K562 (cell line): ENCODE results near the gene SPOCK2. TPM values are rescaled to one million over a fixed set of nuclear protein-coding genes. Genes with fewer than 3 reads are reported as not detected.

Source experiments
- ATAC-seq: fragments of 200-7000 bp; cut with Tn5 transposase; 3 replicates; pipeline ENCODE4 v1.9.1; 2020; ENCODE audit warnings: moderate library complexity
- BruUV-seq: library from RNA; stranded (reverse); fragments of 400-500 nt; replicated peaks from 2 replicates; lab custom pipeline; 2021; lab: Mats Ljungman, UMichigan
- CTCF ChIA-PET: fragments of 300-600 bp; formaldehyde crosslinking; extraction: SDS; loops from one replicate; lab custom pipeline; 2021; ENCODE audit warnings: low intra/inter-chr PET ratio; lab: Yijun Ruan, JAX
- POLR2A ChIA-PET: fragments of 300-600, 350-650 bp; sonication (Branson Sonifier 250); formaldehyde crosslinking; extraction: SDS; loops from one replicate; lab custom pipeline; 2021; ENCODE audit warnings: antibody characterized with exemption, inconsistent platforms; lab: Yijun Ruan, JAX
- DNase-seq, 4 experiments: peaks; one replicate each; pipeline versions ENCODE4 v3.0.0 to v3.0.0-alpha.2; 2011 to 2018; ENCODE audit warnings: low spot score in 3 of 4, mixed read lengths in 3 of 4; ENCODE audit errors: extremely low read depth in 1 of 4
- FAIRE-seq: peaks from 2 replicates; lab custom pipeline; 2011; peaks lifted over from hg19 to GRCh38; lab: Jason Lieb, UNC
- H2AFZ ChIP-seq: 2 replicates; pipeline ENCODE4 v1.6.0; 2011; ENCODE audit warnings: low read depth, low read length, control low read depth, inconsistent platforms
- H3K27ac ChIP-seq: fragments of 200-600 bp; 3 replicates; pipeline ENCODE4 v1.8.0; 2011; ENCODE audit warnings: low read depth, mild to moderate bottlenecking, control low read depth, inconsistent platforms, low read length, moderate library complexity, mixed read lengths; ENCODE audit errors: extremely low read depth
- H3K27me3 ChIP-seq, 2 experiments: fragments of 300-600 bp in 1 of 2; 2 replicates in 1 of 2; 3 replicates in 1 of 2; pipeline versions ENCODE4 v1.6.0 to v1.8.0; 2011; ENCODE audit warnings: inconsistent platforms in 2 of 2, low read length in 2 of 2, mild to moderate bottlenecking in 1 of 2, mixed read lengths in 1 of 2, moderate library complexity in 1 of 2; ENCODE audit not compliant: control insufficient read depth in 2 of 2, insufficient read depth in 2 of 2
- H3K36me3 ChIP-seq: fragments of 300-600 bp; 3 replicates; pipeline ENCODE4 v1.8.0; 2011; ENCODE audit warnings: mild to moderate bottlenecking, low read length, inconsistent platforms; ENCODE audit not compliant: control insufficient read depth, insufficient read depth
- H3K4me1 ChIP-seq, 2 experiments: fragments of 200-600 bp in 1 of 2; replicated peaks in 1 of 2; 2 replicates in 1 of 2; 3 replicates in 1 of 2; pipeline versions ENCODE4 v1.5.1 to v1.8.0; 2011; ENCODE audit warnings: inconsistent platforms in 2 of 2, low read length in 2 of 2, mild to moderate bottlenecking in 1 of 2, mixed read lengths in 1 of 2, moderate library complexity in 1 of 2; ENCODE audit not compliant: control insufficient read depth in 2 of 2, insufficient read depth in 2 of 2
- H3K4me2 ChIP-seq: 2 replicates; pipeline ENCODE4 v1.6.1; 2011; ENCODE audit warnings: low read length, control low read depth, inconsistent platforms, mixed read lengths; ENCODE audit not compliant: insufficient read depth
- H3K4me3 ChIP-seq: fragments of 200-600 bp; sonication (generic), shearing (Covaris generic); 2 replicates; pipeline ENCODE4 v1.5.1; 2016; ENCODE audit warnings: control low read depth, inconsistent platforms
- H3K79me2 ChIP-seq: fragments of 200-600 bp; 3 replicates; pipeline ENCODE4 v1.8.0; 2011; ENCODE audit warnings: low read length, inconsistent platforms; ENCODE audit not compliant: control insufficient read depth, insufficient read depth
- H3K9ac ChIP-seq, 2 experiments: 2 replicates each; pipeline versions ENCODE4 v1.6.0 to v1.6.1; 2011; ENCODE audit warnings: low read depth in 2 of 2, low read length in 2 of 2, control low read depth in 1 of 2, inconsistent platforms in 1 of 2, mild to moderate bottlenecking in 1 of 2, mixed read lengths in 1 of 2; ENCODE audit not compliant: insufficient read depth in 1 of 2
- H3K9me1 ChIP-seq: one replicate; pipeline ENCODE4 v1.6.0; 2011; ENCODE audit warnings: inconsistent platforms, mild to moderate bottlenecking, low read length, moderate library complexity; ENCODE audit not compliant: control insufficient read depth, insufficient read depth
- H3K9me3 ChIP-seq: replicated peaks from 2 replicates; pipeline ENCODE4 v1.5.1; 2011; ENCODE audit warnings: low read depth, low read length, inconsistent platforms; ENCODE audit not compliant: control insufficient read depth, insufficient read depth
- H4K20me1 ChIP-seq: replicated peaks from 2 replicates; pipeline ENCODE4 v1.6.1; 2011; ENCODE audit warnings: low read length, inconsistent platforms, mixed read lengths; ENCODE audit not compliant: control insufficient read depth, insufficient read depth
- BRD9 ChIP-seq: fragments of 450-650 bp; IDR thresholded peaks from 2 replicates; pipeline ENCODE4 v1.6.1; 2018; ENCODE audit warnings: low read depth; ENCODE audit not compliant: partially characterized antibody
- KLF10 ChIP-seq: fragments of 250-450 bp; sonication (Bioruptor Pico); IDR thresholded peaks from 2 replicates; pipeline ENCODE4 v1.6.1; 2021; ENCODE audit warnings: matching md5 sums
- NR2C1 ChIP-seq, 2 experiments: fragments of 450-650 bp; IDR thresholded peaks; 2 replicates each; pipeline ENCODE4 v1.6.1; 2017; ENCODE audit warnings: mild to moderate bottlenecking in 2 of 2, antibody characterized with exemption in 1 of 2, inconsistent platforms in 1 of 2, missing compliant biosample characterization in 1 of 2, missing genetic modification characterization in 1 of 2
- RAD21 ChIP-seq, 2 experiments: fragments of 250-450 bp in 1 of 2; fragments of 450-650 bp in 1 of 2; sonication (Bioruptor Pico) in 1 of 2; formaldehyde crosslinking in 1 of 2; IDR thresholded peaks in 1 of 2; conservative IDR thresholded peaks in 1 of 2; 2 replicates each; pipeline versions ENCODE4 v1.4.0 to v1.8.0; 2020 to 2022; ENCODE audit warnings: mild to moderate bottlenecking in 2 of 2, moderate library complexity in 1 of 2
- SIN3B ChIP-seq: fragments of 450-650 bp; IDR thresholded peaks from 2 replicates; pipeline ENCODE4 v1.6.1; 2017; ENCODE audit warnings: low read depth, mild to moderate bottlenecking, moderate library complexity
- TSC22D4 ChIP-seq: fragments of 450-650 bp; IDR thresholded peaks from 2 replicates; pipeline ENCODE4 v1.6.1; 2016; ENCODE audit warnings: missing genetic modification characterization, missing biosample characterization, control low read depth
- ZNF639 ChIP-seq, 2 experiments: fragments of 200-800 bp in 1 of 2; sonication (Bioruptor generic) in 1 of 2; sonication (generic) in 1 of 2; formaldehyde crosslinking in 1 of 2; IDR thresholded peaks in 1 of 2; conservative IDR thresholded peaks in 1 of 2; 2 replicates each; pipeline versions ENCODE4 v1.5.0 to v1.6.1; 2016 to 2020; ENCODE audit warnings: missing compliant biosample characterization in 1 of 2, missing genetic modification characterization in 1 of 2, missing genetic modification reagents in 1 of 2
- WGBS: fragments of 100-300 bp; shearing (Covaris generic); methylation state at CpG from one replicate; pipeline ENCODE4 v1.1.6; 2016; ENCODE audit warnings: low coverage, mixed read lengths; ENCODE audit not compliant: insufficient coverage; ENCODE audit errors: missing lambda C conversion rate; 5-methylcytosine and 5-hydroxymethylcytosine counted together
- in situ Hi-C: fragments of 300-500 bp; cut with MboI; formaldehyde crosslinking; loops from 4 replicates; pipeline ENCODE4 v1.15.0; 2018; ENCODE audit warnings: inconsistent platforms, mixed read lengths
- intact Hi-C: fragments of 100-400 bp; cut with micrococcal nuclease; formaldehyde crosslinking; loops from 2 replicates; pipeline ENCODE4 v1.14.2; 2022
- polyA plus RNA-seq, 8 experiments: library from polyadenylated mRNA; depleted of rRNA in 4 of 8; stranded (reverse) in 5 of 8; unstranded in 3 of 8; fragments of >200 nt; fragmentation: Nextera tagmentation in 2 of 8; fragmentation: Illumina TruSeq in 1 of 8; extraction: Ambion mirVana in 2 of 8; extraction: Trizol in 1 of 8; gene quantifications; 2 replicates each; pipeline versions ENCODE4 v1.2.1 to v1.2.3, GENCODE V29; 2011 to 2014; ENCODE audit warnings: inconsistent platforms in 1 of 8, missing spikeins in 1 of 8
- total RNA-seq, 7 experiments: library from RNA; depleted of rRNA in 6 of 7; stranded (reverse); fragments of >200 nt in 6 of 7; fragmentation: Illumina TruSeq in 2 of 7; extraction: Trizol in 2 of 7; gene quantifications; 2 replicates each; pipeline versions ENCODE4 v1.2.1 to v1.2.3, GENCODE V29; 2011 to 2021; ENCODE audit warnings: low replicate concordance in 1 of 7
- TF ChIP-seq, protein P1 (sequence below): fragments of 450-650 bp; formaldehyde crosslinking; IDR thresholded peaks from 2 replicates; pipeline ENCODE4 v1.4.0; 2022; ENCODE audit warnings: missing genetic modification characterization

Gene SPOCK2
- total and polyA plus RNA-seq, 9 of the 15 experiments (the other 6 are each of a cell fraction or from before 2014, with no cell fraction given), result 0.04 to 0.86 (median 0.11) TPM; not detected in 2

DNA sequence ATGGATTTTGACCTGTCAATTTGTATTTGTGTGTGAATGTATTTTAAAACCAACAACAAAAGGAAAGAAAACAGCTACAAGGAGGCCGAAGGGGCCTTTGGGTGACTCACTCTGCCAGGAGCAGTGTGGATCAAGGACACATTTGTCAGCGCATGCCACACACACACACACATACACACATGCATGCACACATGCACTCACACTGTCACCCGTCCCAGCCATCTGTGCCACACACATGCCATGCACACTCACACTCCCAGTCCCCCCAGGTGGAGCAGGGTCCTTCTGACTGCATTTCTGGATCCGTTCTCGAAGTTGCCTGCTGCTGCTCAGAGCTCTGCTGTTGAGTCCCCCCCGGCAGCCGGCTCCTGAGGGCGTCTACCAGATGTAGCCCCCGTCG, 26.0 kb downstream of the SPOCK2 start:
- Histone ChIP-seq H3K36me3 (no peaks in the 10 kb centered on the region), H3K9me3 (no peaks in the 10 kb centered on the region), H3K4me2 (no peak overlapping the region), H3K79me2 (no peaks in the 10 kb centered on the region), H3K4me1 (peaks cover 3 to 29% of the 10 kb centered on the region in 2 experiments; a peak in 3 of 5 replicates), H2AFZ (no peak overlapping the region), H3K9ac (no peak overlapping the region), H3K27me3 (peaks cover 5 to 22% of the 10 kb centered on the region in 2 experiments; a peak in 3 of 5 replicates), H3K27ac (no peak overlapping the region), H4K20me1 (no peaks in the 10 kb centered on the region), H3K4me3 (no peak overlapping the region), H3K9me1 (no peaks in the 10 kb centered on the region)
- in situ Hi-C loops, result loop anchor here (10.0 kb wide), 1 partner anchor 272 kb away; no protein-coding TSS in a partner anchor
- ChIA-PET CTCF (no interaction called here), POLR2A (interaction anchor here (0.6 to 2.0 kb wide), 4 partner anchors 211 to 259 kb away, joined by 3 to 6 read pairs (median 4); partner anchors contain the start of gene DDIT4)
- no peak for FAIRE-seq
- WGBS, result 28% methylated on average over 10 of the region's 10 CpGs
- DNase-seq, result no peak
- no TSS peak for BruUV-seq
- ATAC-seq, result no peak
- intact Hi-C loops, result loop anchor here (5.0 kb wide), 1 partner anchor 265 kb away; no protein-coding TSS in a partner anchor
- TF ChIP-seq KLF10 (no peak), SIN3B (no peak), NR2C1 (IDR thresholded peaks at IDR 0.05) (no peak), NR2C1 (tag; IDR thresholded peaks at IDR 0.05) (no peak), RAD21 (CRISPR knock-in tag; conservative IDR thresholded peaks at IDR 0.05 in 1 of 2, IDR thresholded peaks at IDR 0.05 in 1 of 2) (no peak), BRD9 (no peak), TSC22D4 (tag) (no peak), ZNF639 (CRISPR knock-in tag; conservative IDR thresholded peaks at IDR 0.05 in 1 of 2, IDR thresholded peaks at IDR 0.05 in 1 of 2) (no peak)
- TF ChIP-seq, protein P1, sequence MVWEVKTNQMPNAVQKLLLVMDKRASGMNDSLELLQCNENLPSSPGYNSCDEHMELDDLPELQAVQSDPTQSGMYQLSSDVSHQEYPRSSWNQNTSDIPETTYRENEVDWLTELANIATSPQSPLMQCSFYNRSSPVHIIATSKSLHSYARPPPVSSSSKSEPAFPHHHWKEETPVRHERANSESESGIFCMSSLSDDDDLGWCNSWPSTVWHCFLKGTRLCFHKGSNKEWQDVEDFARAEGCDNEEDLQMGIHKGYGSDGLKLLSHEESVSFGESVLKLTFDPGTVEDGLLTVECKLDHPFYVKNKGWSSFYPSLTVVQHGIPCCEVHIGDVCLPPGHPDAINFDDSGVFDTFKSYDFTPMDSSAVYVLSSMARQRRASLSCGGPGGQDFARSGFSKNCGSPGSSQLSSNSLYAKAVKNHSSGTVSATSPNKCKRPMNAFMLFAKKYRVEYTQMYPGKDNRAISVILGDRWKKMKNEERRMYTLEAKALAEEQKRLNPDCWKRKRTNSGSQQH (CRISPR knock-in tag), result no peak
